Measurements from ENCODE around the gene ENDOD1. TPM values are rescaled to one million over a fixed set of nuclear protein-coding genes. Genes with fewer than 3 reads are reported as not detected.

The ENDOD1 gene
- total RNA-seq, 1 experiment from 2014 or later, result 3.3 TPM

DNA sequence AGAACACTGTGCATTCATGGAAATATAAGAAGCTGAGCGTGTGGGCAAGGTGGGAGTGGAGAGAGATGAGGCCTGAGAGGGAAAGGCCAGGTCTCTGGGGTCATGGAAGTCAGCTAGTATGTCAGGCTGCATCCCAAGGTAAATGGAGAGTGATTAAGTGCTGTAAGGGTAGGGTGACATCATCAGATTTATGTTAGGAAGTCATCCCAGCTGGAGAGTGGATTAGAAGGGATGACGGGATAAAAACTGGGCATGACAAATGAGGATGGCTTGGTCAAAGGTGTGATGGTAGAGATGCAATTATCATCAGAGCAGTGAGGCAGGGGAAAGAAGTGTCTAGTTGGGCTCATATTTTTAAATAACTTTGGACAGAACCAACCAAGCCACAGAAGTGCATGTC, 3.5 kb upstream of the ENDOD1 start:
- TF ChIP-seq NFYB (CRISPR knock-in tag; conservative IDR thresholded peaks at IDR 0.05; ENCODE audit: low read depth) (no peak), NR1H2 (CRISPR knock-in tag; IDR thresholded peaks at IDR 0.05) (no peak), SMAD4 (CRISPR knock-in tag; IDR thresholded peaks at IDR 0.05) (no peak), SP1 (CRISPR knock-in tag; conservative IDR thresholded peaks at IDR 0.05) (no peak), TEAD4 (CRISPR knock-in tag; IDR thresholded peaks at IDR 0.05) (no peak), TCF7 (CRISPR knock-in tag; IDR thresholded peaks at IDR 0.05; ENCODE audit: low read depth) (no peak), KAT7 (CRISPR knock-in tag; IDR thresholded peaks at IDR 0.05; ENCODE audit: borderline replicate concordance) (no peak), FOXP1 (CRISPR knock-in tag; IDR thresholded peaks at IDR 0.05; ENCODE audit: borderline replicate concordance) (no peak), GABPB1 (CRISPR knock-in tag; IDR thresholded peaks at IDR 0.05) (no peak), CREB1 (CRISPR knock-in tag; IDR thresholded peaks at IDR 0.05) (no peak), EMX1 (CRISPR knock-in tag; IDR thresholded peaks at IDR 0.05) (no peak), GRHL2 (CRISPR knock-in tag; IDR thresholded peaks at IDR 0.05; ENCODE audit: insufficient replicate concordance, severe bottlenecking) (no peak), ZNF263 (CRISPR knock-in tag; IDR thresholded peaks at IDR 0.05; ENCODE audit: low read depth) (no peak), MXD4 (CRISPR knock-in tag; IDR thresholded peaks at IDR 0.05; ENCODE audit: borderline replicate concordance) (no peak)
- TF ChIP-seq, protein P1, sequence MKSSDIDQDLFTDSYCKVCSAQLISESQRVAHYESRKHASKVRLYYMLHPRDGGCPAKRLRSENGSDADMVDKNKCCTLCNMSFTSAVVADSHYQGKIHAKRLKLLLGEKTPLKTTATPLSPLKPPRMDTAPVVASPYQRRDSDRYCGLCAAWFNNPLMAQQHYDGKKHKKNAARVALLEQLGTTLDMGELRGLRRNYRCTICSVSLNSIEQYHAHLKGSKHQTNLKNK (CRISPR knock-in tag; IDR thresholded peaks at IDR 0.05), result no peak
- TF ChIP-seq, protein P2, sequence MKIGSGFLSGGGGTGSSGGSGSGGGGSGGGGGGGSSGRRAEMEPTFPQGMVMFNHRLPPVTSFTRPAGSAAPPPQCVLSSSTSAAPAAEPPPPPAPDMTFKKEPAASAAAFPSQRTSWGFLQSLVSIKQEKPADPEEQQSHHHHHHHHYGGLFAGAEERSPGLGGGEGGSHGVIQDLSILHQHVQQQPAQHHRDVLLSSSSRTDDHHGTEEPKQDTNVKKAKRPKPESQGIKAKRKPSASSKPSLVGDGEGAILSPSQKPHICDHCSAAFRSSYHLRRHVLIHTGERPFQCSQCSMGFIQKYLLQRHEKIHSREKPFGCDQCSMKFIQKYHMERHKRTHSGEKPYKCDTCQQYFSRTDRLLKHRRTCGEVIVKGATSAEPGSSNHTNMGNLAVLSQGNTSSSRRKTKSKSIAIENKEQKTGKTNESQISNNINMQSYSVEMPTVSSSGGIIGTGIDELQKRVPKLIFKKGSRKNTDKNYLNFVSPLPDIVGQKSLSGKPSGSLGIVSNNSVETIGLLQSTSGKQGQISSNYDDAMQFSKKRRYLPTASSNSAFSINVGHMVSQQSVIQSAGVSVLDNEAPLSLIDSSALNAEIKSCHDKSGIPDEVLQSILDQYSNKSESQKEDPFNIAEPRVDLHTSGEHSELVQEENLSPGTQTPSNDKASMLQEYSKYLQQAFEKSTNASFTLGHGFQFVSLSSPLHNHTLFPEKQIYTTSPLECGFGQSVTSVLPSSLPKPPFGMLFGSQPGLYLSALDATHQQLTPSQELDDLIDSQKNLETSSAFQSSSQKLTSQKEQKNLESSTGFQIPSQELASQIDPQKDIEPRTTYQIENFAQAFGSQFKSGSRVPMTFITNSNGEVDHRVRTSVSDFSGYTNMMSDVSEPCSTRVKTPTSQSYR (CRISPR knock-in tag; IDR thresholded peaks at IDR 0.05), result no peak
- TF ChIP-seq, protein P3, sequence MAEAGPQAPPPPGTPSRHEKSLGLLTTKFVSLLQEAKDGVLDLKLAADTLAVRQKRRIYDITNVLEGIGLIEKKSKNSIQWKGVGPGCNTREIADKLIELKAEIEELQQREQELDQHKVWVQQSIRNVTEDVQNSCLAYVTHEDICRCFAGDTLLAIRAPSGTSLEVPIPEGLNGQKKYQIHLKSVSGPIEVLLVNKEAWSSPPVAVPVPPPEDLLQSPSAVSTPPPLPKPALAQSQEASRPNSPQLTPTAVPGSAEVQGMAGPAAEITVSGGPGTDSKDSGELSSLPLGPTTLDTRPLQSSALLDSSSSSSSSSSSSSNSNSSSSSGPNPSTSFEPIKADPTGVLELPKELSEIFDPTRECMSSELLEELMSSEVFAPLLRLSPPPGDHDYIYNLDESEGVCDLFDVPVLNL (CRISPR knock-in tag; IDR thresholded peaks at IDR 0.05; ENCODE audit: borderline replicate concordance, low read depth), result no peak
- TF ChIP-seq, protein P4, sequence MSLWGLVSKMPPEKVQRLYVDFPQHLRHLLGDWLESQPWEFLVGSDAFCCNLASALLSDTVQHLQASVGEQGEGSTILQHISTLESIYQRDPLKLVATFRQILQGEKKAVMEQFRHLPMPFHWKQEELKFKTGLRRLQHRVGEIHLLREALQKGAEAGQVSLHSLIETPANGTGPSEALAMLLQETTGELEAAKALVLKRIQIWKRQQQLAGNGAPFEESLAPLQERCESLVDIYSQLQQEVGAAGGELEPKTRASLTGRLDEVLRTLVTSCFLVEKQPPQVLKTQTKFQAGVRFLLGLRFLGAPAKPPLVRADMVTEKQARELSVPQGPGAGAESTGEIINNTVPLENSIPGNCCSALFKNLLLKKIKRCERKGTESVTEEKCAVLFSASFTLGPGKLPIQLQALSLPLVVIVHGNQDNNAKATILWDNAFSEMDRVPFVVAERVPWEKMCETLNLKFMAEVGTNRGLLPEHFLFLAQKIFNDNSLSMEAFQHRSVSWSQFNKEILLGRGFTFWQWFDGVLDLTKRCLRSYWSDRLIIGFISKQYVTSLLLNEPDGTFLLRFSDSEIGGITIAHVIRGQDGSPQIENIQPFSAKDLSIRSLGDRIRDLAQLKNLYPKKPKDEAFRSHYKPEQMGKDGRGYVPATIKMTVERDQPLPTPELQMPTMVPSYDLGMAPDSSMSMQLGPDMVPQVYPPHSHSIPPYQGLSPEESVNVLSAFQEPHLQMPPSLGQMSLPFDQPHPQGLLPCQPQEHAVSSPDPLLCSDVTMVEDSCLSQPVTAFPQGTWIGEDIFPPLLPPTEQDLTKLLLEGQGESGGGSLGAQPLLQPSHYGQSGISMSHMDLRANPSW (CRISPR knock-in tag; conservative IDR thresholded peaks at IDR 0.05; ENCODE audit: low read depth), result no peak
- TF ChIP-seq, protein P5, sequence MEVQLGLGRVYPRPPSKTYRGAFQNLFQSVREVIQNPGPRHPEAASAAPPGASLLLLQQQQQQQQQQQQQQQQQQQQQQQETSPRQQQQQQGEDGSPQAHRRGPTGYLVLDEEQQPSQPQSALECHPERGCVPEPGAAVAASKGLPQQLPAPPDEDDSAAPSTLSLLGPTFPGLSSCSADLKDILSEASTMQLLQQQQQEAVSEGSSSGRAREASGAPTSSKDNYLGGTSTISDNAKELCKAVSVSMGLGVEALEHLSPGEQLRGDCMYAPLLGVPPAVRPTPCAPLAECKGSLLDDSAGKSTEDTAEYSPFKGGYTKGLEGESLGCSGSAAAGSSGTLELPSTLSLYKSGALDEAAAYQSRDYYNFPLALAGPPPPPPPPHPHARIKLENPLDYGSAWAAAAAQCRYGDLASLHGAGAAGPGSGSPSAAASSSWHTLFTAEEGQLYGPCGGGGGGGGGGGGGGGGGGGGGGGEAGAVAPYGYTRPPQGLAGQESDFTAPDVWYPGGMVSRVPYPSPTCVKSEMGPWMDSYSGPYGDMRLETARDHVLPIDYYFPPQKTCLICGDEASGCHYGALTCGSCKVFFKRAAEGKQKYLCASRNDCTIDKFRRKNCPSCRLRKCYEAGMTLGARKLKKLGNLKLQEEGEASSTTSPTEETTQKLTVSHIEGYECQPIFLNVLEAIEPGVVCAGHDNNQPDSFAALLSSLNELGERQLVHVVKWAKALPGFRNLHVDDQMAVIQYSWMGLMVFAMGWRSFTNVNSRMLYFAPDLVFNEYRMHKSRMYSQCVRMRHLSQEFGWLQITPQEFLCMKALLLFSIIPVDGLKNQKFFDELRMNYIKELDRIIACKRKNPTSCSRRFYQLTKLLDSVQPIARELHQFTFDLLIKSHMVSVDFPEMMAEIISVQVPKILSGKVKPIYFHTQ (CRISPR knock-in tag; IDR thresholded peaks at IDR 0.05), result no peak
- TF ChIP-seq, protein P6, sequence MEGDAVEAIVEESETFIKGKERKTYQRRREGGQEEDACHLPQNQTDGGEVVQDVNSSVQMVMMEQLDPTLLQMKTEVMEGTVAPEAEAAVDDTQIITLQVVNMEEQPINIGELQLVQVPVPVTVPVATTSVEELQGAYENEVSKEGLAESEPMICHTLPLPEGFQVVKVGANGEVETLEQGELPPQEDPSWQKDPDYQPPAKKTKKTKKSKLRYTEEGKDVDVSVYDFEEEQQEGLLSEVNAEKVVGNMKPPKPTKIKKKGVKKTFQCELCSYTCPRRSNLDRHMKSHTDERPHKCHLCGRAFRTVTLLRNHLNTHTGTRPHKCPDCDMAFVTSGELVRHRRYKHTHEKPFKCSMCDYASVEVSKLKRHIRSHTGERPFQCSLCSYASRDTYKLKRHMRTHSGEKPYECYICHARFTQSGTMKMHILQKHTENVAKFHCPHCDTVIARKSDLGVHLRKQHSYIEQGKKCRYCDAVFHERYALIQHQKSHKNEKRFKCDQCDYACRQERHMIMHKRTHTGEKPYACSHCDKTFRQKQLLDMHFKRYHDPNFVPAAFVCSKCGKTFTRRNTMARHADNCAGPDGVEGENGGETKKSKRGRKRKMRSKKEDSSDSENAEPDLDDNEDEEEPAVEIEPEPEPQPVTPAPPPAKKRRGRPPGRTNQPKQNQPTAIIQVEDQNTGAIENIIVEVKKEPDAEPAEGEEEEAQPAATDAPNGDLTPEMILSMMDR (IDR thresholded peaks at IDR 0.05), result no peak
- DNase-seq (ENCODE audit: low spot score) (no peak), ATAC-seq (no peak)
- POLR2A ChIA-PET, result no interaction called here
- Mint-ChIP-seq H3K36me3 (no peaks in the 10 kb centered on the region), H3K9me3 (no peaks in the 10 kb centered on the region), H3K4me1 (peaks cover 24% of the 10 kb centered on the region), H3K27ac (no peak overlapping the region), H3K4me3 (no peak overlapping the region), H3K27me3 (ENCODE audit: low read depth) (peaks cover 52% of the 10 kb centered on the region)
- CTCF ChIA-PET, result interaction anchor here (1.2 kb wide), 1 partner anchor 66 kb away, joined by 5 read pairs; no protein-coding TSS in a partner anchor

All from WTC11 (cell line).